GM18909 (cell line): ENCODE measurements around the gene SLC24A3.
"Not testable (repeated sequence)": the region's sequence is repeated elsewhere in the genome, so short reads cannot be mapped to it uniquely, and the experiment has no call there.

Source experiments
- ATAC-seq: cut with Tn5 transposase; IDR thresholded peaks from one replicate; pipeline ENCODE4 v1.9.1; 2021; ENCODE audit warnings: mild to moderate bottlenecking; ENCODE audit not compliant: unreplicated experiment, poor library complexity

SLC24A3 gene

DNA sequence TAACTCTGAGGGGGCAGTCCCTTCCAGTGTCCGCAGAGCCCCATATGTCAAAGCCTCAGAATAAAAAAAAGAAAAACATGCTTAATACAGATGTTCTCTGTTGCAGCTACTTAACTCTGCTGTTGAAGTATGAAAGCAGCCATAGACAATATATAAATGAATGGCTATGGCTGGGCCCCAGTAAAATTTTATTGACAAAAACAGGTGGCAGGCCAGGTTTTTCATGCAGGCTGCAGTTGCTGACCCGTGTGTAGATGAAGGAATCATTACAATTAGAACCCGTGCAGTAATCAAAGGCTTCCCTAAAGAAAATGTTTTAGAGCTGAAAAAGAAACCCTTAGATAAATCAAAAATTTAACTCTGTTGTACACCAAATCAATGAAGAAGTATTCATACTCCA lies 532.7 kb downstream of the SLC24A3 start:
- no peak for ATAC-seq

DNA sequence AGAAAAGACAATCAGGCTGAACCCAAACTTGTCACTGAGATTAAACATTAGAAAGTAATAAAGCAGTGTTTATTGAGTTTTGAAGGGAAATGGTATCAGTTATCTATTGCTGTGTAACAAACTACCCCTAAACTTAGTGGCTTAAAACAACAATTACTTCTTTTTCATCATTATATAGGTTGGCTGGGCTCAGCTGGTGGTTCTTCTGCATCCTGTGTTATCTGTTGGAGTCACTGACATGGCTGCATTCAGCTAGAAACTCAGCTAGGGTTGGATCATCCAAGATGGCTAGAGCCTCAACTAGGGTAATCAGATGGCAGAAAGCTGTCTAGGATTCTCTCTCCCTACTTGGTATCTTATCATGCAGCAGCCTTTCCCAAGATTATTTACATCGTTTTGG lies 533.1 kb downstream of the SLC24A3 start:
- ATAC-seq, result no peak

DNA sequence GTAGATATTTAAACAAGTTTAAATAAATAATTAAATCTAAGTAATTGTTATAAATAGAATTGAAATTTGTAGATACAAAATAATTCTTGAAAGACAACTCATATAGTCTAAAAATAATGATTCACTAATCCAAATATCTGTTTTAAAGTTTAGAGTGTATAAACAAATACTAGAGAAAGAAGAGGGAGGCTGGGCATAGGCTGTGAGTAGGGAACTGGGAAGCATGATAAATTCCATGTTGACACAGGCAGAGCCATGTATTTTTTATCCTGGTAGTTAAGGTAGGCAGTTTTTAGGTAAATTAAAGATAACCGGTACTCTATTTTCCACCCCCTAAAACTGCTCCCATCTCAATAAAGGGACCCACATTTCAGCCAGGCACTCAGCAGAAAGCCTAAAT lies 534.0 kb downstream of the SLC24A3 start:
- ATAC-seq, result no peak

DNA sequence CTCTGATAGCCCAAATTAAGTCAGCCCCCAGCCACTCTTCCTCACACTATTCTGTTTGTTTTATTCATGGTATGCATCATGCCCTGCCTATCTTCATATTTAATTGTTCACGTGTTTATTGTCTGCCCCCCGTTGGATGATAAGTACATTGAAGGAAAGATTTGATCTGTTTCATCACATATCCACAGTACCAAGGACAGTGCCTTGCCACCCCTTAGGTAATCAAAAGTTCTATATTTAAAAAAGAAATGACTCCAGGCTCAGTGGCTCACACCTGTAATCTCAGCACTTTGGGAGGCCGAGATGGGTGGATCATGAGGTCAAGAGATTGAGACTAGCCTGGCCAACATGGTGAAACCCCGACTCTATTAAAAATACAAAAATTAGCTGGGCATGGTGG lies 535.5 kb downstream of the SLC24A3 start:
- no peak for ATAC-seq

DNA sequence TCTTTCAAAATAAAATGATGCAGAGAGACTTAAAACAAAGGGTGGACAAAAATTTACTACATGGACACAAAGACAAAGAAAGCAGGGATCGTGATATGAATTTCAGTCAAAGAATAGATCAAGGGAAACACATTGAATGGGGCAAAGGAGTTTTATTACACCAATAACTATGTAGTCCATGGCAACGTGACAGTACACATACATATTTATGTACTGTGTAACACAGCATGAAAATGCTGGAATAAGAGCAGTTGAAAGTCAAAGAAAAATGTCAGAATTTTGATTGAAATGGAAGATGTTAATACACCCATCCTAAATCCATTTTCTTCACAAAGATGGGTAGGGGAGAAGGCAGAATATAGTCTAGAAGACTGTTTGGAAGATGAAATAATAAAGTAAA lies 536.2 kb downstream of the SLC24A3 start:
- no peak for ATAC-seq

DNA sequence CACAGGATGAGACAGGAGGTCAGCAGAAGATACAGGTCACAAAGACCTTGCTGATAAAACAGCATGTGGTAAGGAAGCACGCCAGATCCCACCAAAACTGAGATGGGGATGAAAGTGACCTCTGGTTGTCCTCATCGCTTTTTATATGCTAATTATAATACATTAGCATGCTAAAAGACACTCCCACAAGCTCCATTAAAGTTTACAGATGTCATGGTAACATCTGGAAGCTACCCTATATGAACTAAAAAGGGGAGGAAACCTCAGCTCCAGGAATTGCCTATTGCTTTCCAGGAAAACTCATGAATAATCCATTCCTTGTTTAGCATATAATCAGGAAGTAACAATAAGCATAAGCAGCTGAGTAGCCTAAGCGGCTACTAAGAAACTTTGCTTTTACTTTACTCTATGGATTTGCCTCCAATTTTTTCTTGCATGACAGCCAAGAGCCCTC lies 537.2 kb downstream of the SLC24A3 start:
- no peak for ATAC-seq

DNA sequence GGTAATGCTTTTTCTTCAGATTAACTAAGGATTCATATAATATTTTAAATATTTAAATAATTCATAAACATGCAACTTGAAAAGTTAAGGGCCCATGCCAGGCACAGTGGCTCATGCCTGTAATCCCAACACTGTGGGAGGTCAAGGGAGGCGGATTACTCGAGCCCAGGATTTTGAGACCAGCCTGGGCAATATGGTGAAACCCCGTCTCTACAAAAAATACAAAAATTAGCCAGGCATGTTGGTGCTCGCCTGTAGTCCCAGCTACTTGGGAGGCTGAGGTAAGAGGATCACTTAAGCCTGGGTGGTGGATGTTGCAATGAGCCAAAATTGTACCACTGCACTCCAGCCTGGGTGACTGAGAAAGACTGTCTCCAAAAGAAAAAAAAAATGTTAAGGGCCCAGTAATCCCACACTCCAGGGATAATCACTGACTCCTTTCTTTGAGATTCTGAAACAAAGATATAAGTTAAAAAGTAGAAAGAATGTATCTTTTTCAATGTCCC lies 537.7 kb downstream of the SLC24A3 start:
- ATAC-seq, result no peak

DNA sequence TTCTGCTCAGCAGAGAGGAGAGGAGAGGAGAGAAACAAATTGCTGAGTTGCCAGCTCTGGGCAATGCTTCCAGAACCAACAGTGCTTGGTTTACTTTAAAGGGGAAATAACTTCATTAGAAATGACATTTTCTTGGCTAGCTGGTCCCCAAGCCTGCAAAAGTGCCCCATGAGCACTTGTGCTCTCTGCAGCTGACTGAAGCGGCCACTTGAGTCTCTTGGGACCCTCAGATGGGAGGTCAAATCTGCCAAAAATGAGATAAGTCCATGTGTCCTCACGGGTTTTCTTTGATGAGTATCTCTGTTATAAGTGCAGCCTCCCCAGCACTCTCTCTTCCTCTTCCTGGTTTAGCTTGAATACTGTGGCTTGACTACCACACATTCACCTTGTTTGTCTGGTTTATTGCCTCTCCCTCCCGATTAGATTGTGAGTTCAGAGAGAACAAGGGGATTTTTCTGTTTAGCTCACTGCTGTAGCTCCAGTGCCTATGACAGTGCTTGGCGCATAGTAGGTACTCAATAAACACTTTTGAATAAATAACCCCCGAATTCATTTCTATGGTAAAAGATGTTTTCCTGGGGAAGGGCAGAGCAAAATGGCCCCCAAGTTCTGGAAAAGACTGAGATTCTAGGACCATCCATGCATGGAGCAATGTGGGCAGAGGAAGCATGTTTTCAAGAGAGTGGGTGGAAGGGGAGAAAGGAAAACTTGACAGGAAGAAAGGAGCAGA lies 538.6 kb downstream of the SLC24A3 start:
- ATAC-seq, result no peak

DNA sequence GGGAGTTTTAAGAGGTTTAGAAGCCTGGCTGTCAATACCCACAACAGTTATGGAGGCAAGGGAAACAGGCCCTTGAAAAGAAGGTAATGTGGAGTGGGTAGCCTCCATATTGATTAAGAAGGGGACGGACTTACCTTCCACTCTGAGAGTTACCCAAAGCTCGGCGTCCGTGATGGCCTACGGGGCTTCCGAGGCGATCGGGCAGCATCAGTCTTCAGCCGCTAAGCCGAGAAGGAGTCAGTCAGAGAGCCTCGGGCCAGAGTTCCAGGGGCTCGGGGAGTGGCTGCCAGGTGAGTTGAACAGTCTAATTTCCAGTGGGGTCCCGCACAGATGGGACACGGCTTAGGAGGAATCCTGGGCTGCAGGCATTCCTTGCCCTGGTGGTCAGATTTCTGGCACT lies 541.8 kb downstream of the SLC24A3 start:
- ATAC-seq, result not testable (repeated sequence)

DNA sequence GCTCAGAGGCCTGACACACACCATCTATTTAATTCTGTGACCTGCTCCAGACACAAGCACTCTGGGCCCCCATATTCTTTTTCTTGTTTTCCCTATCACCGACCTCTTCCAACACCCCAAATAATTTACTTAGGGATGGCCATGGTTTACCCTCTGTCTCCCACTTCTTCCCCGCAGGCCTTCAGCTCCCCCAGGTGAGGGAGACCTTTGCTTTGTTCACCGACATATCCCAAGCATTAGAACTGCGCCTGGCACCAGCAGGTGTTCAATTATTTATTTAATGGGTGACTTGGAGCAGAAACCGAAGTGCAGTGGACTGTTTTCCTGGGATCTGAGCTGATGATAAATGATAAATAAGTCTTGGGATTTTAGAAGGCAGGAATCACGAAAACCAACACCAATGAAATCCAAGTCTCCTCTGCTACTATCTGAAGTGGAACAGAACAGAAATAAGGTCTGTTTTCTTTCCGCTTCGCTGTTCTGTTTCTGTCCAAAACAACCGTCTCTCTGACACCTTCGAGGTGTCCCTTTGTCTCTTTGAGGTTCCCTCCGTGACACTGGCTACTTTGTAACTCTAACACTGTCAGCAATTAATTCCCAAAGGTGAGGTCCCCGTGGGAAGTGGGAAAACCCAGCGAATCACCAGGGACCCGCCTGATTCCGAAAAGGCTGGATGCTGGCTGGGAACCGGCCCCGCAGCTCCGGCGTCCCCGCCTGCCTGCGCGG lies 544.5 kb downstream of the SLC24A3 start:
- no peak for ATAC-seq

DNA sequence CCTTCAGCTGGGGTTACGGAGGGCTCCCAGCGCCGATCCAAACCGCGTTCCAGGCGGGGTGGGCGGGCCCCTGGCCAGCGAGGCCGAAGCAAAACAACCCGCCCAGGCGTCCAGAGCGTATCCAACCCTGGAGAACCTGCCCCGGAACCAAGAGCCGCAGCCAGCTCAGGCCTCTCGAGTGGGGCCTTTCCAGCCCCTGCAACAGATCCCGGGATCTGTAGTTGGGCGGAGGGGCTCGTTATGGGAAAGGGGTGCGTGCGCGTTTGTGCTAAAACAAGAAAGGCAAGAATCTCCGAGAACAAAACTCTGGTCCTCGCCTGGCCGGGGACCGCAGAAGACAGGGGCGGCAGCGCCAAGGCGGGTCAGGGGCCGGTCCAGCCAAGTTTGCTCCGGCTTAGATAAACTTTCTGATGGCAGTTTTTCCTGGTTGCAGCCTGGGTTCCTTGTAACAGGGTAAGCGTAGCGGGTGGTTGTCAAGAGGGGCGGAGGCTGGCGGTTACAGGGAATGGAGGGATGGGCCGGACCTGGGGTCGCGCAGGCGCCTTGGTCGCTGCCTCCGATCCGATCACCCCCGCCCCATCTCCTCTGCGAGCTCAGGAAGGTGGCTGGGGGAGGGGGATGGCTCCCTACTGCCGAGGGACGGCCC lies 545.2 kb downstream of the SLC24A3 start:
- no peak for ATAC-seq

DNA sequence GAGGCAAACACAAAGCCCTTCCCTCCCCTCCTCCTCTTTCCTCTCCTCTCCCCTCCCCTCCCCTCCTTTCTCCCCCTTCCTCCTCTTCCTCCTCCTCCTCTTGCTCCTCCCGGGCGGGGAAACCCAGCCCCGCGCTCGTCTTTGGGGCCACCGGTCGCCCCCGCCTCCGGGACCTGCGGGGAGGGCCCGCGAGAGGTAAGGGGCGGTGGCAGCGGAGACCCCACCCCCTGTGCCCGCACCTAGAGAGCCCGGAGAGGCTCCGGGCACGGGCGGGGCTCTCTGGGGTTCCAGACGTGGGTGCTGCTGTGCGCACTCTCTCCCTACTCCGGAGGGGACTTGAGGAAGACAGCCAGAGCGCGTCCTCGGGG lies 545.7 kb downstream of the SLC24A3 start, which contains the start of gene RIN2:
Gene RIN2, plus strand, starts transcription at position 126 of the 368 bp plus-strand sequence. CDS start 131,344 bp downstream, outside the sequence.
- no peak for ATAC-seq

DNA sequence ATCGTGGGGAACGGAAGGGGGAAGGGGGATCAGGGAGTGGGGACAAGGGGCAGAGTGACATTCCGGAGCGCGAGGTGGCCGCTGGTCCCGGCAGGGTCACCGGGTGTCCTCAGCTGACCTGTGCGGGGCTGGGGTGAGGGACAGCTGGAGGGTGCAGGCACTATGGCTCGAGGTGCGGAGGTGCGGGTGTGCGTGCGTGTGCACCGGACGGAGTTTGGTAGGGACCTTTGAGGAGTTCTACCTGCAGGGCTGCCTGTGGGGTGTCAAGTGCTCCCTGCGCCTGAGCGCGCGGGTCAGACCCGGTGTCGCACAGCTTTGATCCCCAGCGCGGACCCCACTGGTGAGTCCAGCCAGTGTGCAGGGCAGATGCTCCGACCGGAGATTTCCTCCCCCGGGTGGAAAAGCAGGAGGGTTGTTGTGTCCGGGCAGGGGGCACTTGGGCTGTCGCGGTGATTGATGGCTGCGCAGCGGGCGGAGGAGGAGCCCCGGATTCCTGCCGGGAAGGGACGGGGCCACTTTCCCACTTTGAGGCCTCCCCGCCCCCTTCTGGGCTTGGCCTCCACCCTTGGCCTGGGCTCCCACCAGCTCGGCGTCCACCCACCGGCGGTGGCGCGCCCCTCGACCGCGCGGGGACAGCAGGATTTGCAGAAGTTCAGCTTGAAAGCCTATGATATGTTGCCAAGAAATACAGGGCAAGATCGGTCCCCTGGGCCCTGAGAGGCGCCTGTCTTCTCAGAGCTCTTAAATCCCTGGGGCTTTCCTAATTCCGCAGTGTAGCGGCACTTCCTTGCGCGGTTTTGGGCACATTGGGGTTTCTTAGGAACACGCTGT lies 546.3 kb downstream of the SLC24A3 start:
- no peak for ATAC-seq

DNA sequence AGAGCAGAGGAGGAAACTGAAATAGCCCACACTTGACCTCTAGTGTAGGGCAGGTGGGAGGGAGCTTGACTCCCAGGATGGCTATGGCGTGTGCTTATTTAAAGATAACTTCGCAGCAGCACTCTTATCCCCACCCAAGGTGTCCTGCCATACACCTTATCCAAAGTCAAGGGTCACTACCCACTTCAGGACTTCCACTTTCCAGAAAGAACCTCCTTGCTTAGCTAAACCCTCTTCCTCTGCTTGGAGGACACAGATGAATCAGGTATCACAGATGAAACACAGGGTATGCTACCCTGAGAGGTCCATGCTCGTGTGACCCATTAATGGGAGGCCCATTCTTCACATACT lies 547.9 kb downstream of the SLC24A3 start:
- no peak for ATAC-seq

DNA sequence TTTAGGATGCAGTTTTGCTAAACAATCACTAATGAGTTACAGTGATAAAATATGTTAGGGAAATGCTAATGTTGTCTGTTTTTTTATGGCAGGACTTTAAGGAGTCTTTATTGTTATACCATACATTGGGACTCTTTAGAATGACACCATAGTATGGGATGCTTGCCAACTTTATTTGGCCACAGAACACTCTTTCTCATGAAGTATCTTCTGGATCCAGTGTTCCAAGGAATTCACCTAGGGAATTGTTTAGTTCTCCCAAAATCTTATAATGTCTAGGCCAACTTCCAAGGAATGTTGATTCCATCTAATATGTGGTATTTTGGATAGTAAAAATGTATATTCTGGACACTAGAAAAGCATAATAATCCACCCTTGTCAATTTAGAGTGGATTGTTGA lies 548.9 kb downstream of the SLC24A3 start:
- ATAC-seq, result no peak

DNA sequence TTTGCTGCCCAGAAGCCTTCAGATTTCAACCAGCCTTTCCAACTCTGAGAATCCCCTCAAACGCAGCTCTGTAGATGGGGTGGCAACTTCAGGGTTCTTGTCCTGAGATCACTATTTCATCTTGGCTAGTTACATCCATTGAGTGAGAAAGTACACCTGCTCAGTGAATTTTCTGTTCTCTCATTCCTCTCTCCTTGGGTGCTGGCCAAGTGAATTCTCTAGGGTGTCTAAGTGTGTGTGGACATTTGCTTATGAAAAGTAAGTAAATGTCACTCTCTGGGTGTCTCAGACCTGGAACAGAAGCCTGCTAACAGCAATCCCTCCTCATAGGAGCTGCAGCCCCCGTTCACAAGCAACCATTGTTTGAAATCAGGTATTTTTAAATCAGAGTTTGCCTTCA lies 549.4 kb downstream of the SLC24A3 start:
- ATAC-seq, result no peak

DNA sequence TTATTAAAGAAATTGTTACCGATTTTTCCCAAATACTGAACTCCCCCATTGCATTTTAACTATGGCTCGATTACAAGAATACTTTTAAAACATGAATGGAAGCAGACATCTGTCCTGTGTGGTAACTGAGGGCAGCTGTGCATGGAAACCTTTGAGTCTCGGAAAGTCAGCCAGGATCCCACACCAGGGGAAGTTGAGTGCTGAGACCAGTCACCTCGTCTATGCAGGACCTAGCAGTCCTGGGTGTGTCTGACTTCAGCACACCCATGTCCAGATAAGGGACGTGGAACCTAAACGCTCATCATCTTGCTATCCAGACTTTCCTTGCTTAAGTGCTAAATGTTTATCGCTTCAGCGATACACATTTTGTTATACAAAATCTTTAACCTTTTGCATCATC lies 551.8 kb downstream of the SLC24A3 start:
- ATAC-seq, result no peak

DNA sequence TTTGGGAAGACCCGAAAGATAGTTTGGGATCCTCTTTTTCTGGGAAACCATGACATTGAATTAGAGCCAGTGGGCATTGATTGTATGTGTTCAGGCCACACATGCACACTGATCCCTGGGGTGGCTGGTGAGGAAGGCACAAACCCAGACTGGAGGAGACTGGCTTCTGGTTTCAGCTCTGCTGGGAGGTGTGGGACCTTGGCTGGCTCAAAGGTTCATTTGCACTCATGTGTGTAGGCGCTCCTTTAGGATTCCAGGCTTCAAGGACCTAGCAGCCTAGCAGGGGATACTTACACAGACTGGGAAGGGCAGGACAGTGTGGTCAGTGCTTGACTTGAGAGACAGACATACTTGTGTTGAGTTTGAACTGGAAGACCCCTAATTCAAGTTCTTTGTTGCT lies 552.8 kb downstream of the SLC24A3 start:
- no peak for ATAC-seq

DNA sequence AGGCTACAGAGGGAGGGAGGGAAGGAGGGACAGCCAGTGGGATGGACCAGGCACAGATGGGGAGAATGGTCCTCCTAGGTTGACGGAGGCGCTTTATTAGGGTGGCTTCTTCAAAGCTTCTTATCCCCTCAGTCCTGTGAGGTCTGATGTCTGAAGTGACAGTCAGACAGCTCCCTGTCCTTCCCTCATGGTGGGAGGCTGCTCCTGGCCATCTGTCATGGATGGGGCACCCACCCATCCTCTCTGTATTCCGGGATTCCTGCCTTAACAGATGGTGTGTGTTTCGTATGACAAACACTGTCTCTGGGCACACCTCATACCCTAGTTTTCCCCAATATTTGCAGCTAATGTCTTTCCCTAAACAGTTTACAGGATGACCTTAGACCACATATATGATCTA lies 553.5 kb downstream of the SLC24A3 start:
- no peak for ATAC-seq

DNA sequence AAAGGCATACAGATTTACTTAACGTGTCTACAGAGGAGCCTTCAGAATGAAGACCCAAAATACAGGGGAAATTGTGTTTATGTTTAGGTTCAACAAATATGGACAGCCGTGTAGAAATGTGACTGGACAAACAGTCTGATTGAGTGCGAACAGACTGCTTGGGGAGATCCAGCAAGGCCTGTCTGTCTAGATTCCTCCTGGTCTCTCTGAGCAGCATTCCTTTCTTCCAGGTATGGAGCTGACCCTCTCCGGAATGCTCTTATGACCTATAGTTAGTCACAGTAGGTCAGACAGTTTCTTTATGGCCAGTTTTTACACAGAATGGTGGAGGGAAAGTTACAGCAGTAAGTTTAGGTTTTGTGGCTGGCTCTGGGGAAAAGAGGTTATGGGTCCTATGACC lies 554.6 kb downstream of the SLC24A3 start:
- no peak for ATAC-seq
